Fibroblast of lung (primary cell): ENCODE data around the gene RUBCNL. TPM values are rescaled to one million over a fixed set of nuclear protein-coding genes. Genes with fewer than 3 reads are reported as not detected.

Source experiments
- DNase-seq, 2 donors: peaks; one replicate each; pipeline versions ENCODE4 v3.0.0 to v3.0.0-alpha.2; 2010; ENCODE audit warnings: low read depth in 2 of 2
- H2AFZ ChIP-seq: 2 replicates; pipeline ENCODE4 v1.5.1; 2012; ENCODE audit warnings: low read length, control low read depth, inconsistent platforms
- H3K27ac ChIP-seq: 2 replicates; pipeline ENCODE4 v1.5.1; 2011; ENCODE audit warnings: low read length, control low read depth; ENCODE audit not compliant: insufficient read depth
- H3K27me3 ChIP-seq: 2 replicates; pipeline ENCODE4 v1.5.1; 2011; ENCODE audit warnings: mild to moderate bottlenecking, low read length; ENCODE audit not compliant: control insufficient read depth, insufficient read depth
- H3K36me3 ChIP-seq: 2 replicates; pipeline ENCODE4 v1.5.1; 2011; ENCODE audit warnings: low read length; ENCODE audit not compliant: control insufficient read depth, insufficient read depth
- H3K4me1 ChIP-seq: 2 replicates; pipeline ENCODE4 v1.5.1; 2011; ENCODE audit warnings: low read length; ENCODE audit not compliant: control insufficient read depth, insufficient read depth; ENCODE audit errors: extremely low read depth
- H3K4me2 ChIP-seq: 2 replicates; pipeline ENCODE4 v1.5.1; 2011; ENCODE audit warnings: low read length, control low read depth; ENCODE audit not compliant: insufficient read depth; ENCODE audit errors: extremely low read depth
- H3K4me3 ChIP-seq, 4 experiments: fragments of 200-600 bp in 1 of 4; sonication (generic) in 1 of 4; replicated peaks in 1 of 4; 2 replicates each; pipeline ENCODE4 v1.5.1; 2011 to 2016; ENCODE audit warnings: low read length in 4 of 4, low read depth in 3 of 4, mild to moderate bottlenecking in 3 of 4, control low read depth in 2 of 4, inconsistent platforms in 1 of 4, mixed read lengths in 1 of 4; ENCODE audit not compliant: insufficient read depth in 1 of 4; ENCODE audit errors: control extremely low read depth in 1 of 4
- H3K79me2 ChIP-seq: 2 replicates; pipeline ENCODE4 v1.5.1; 2012; ENCODE audit warnings: mild to moderate bottlenecking, low read length, inconsistent platforms; ENCODE audit not compliant: control insufficient read depth, insufficient read depth
- H3K9ac ChIP-seq: 2 replicates; pipeline ENCODE4 v1.5.1; 2011; ENCODE audit warnings: mild to moderate bottlenecking, low read length, control low read depth; ENCODE audit not compliant: insufficient read depth
- H3K9me3 ChIP-seq: 2 replicates; pipeline ENCODE4 v1.5.1; 2012; ENCODE audit warnings: low read depth, low read length; ENCODE audit not compliant: control insufficient read depth, insufficient read depth
- H4K20me1 ChIP-seq: 2 replicates; pipeline ENCODE4 v1.5.1; 2011; ENCODE audit warnings: low read length; ENCODE audit not compliant: control insufficient read depth, insufficient read depth; ENCODE audit errors: extremely low read depth
- CTCF ChIP-seq, 2 donors: IDR thresholded peaks in 1 of 2; conservative IDR thresholded peaks in 1 of 2; 1 replicate in 1 of 2; 2 replicates in 1 of 2; pipeline ENCODE4 v1.5.1; 2011 to 2012; ENCODE audit warnings: low read length in 2 of 2, control low read depth in 1 of 2, inconsistent platforms in 1 of 2, low read depth in 1 of 2, mild to moderate bottlenecking in 1 of 2
- EZH2 ChIP-seq: IDR thresholded peaks from 2 replicates; pipeline ENCODE4 v1.5.1; 2012; ENCODE audit warnings: low read length, control low read depth, mild to moderate bottlenecking; ENCODE audit errors: missing control alignments
- polyA plus RNA-seq, 2 donors: library from polyadenylated mRNA; depleted of rRNA in 1 of 2; stranded (reverse) in 1 of 2; unstranded in 1 of 2; fragments of >200 nt; gene quantifications; 2 replicates each; pipeline ENCODE4 v1.2.1, GENCODE V29; 2011 to 2012; ENCODE audit warnings: missing spikeins in 1 of 2
- total RNA-seq: library from RNA; depleted of rRNA; stranded (reverse); fragments of >200 nt; gene quantifications from 2 replicates; pipeline ENCODE4 v1.2.1, GENCODE V29; 2014

The RUBCNL gene
- total and polyA plus RNA-seq, 2 donors (not counting 1 experiment from before 2014, with no cell fraction given), result 0.70 to 3.6 TPM

- H3K36me3 ChIP-seq, result no peaks in the 10 kb centered on the region
- no peak for DNase-seq
Measured at GRCh38 chr13:46401432-46401831, 14.4 kb upstream of the RUBCNL start.

GRCh38 chr13:46396341-46396740 lies 9.3 kb upstream of the RUBCNL start:
- Histone ChIP-seq H2AFZ (no peak overlapping the region), H3K27ac (no peak overlapping the region)

More at GRCh38 chr13:46401432-46401831, 14.4 kb upstream of the RUBCNL start:
- Histone ChIP-seq H2AFZ (no peak overlapping the region), H3K27me3 (no peaks in the 10 kb centered on the region), H3K27ac (no peak overlapping the region), H4K20me1 (no peaks in the 10 kb centered on the region), H3K4me1 (no peaks in the 10 kb centered on the region), H3K9me3 (no peaks in the 10 kb centered on the region), H3K9ac (no peak overlapping the region), H3K4me2 (no peak overlapping the region), H3K79me2 (no peaks in the 10 kb centered on the region), H3K4me3 (no peak overlapping the region)
- TF ChIP-seq CTCF (conservative IDR thresholded peaks at IDR 0.05 in 1 of 2, IDR thresholded peaks at IDR 0.05 in 1 of 2; ENCODE audit: low read depth in 1 of 2, low read length in 2 of 2), result no peak
- no peak for TF ChIP-seq EZH2

GRCh38 chr13:46392967-46393366 lies 5.9 kb upstream of the RUBCNL start:
- no peak overlapping the region for H3K27ac ChIP-seq
- no peak for DNase-seq
- H3K79me2 ChIP-seq, result no peaks in the 10 kb centered on the region
- no peak overlapping the region for H3K4me2 ChIP-seq
- H3K9me3 ChIP-seq, result no peaks in the 10 kb centered on the region
- no peak overlapping the region for H3K4me3 ChIP-seq
- TF ChIP-seq EZH2 (no peak), CTCF (conservative IDR thresholded peaks at IDR 0.05 in 1 of 2, IDR thresholded peaks at IDR 0.05 in 1 of 2; ENCODE audit: low read depth in 1 of 2, low read length in 2 of 2) (no peak)
- H3K36me3 ChIP-seq, result no peaks in the 10 kb centered on the region
- H3K9ac ChIP-seq, result no peak overlapping the region
- H3K4me1 ChIP-seq, result no peaks in the 10 kb centered on the region
- H3K27me3 ChIP-seq, result peaks cover 10% of the 10 kb centered on the region
- H2AFZ ChIP-seq, result no peak overlapping the region
- no peaks in the 10 kb centered on the region for H4K20me1 ChIP-seq

More at GRCh38 chr13:46396341-46396740, 9.3 kb upstream of the RUBCNL start:
- no peaks in the 10 kb centered on the region for H3K9me3 ChIP-seq
- no peak overlapping the region for H3K4me2 ChIP-seq
- no peaks in the 10 kb centered on the region for H3K27me3 ChIP-seq
- DNase-seq, result no peak
- H3K4me1 ChIP-seq, result no peaks in the 10 kb centered on the region
- no peaks in the 10 kb centered on the region for H4K20me1 ChIP-seq
- H3K36me3 ChIP-seq, result no peaks in the 10 kb centered on the region
- no peaks in the 10 kb centered on the region for H3K79me2 ChIP-seq
- no peak overlapping the region for H3K9ac ChIP-seq
- no peak overlapping the region for H3K4me3 ChIP-seq
- TF ChIP-seq CTCF (conservative IDR thresholded peaks at IDR 0.05 in 1 of 2, IDR thresholded peaks at IDR 0.05 in 1 of 2; ENCODE audit: low read depth in 1 of 2, low read length in 2 of 2) (no peak), EZH2 (no peak)
